ENCODE measurements around the gene ALDH1L2. TPM values are rescaled to one million over a fixed set of nuclear protein-coding genes. Genes with fewer than 3 reads are reported as not detected.

The ALDH1L2 gene
- total and polyA plus RNA-seq, 11 donors: 0.53 to 6.7 (median 2.0) TPM

DNA sequence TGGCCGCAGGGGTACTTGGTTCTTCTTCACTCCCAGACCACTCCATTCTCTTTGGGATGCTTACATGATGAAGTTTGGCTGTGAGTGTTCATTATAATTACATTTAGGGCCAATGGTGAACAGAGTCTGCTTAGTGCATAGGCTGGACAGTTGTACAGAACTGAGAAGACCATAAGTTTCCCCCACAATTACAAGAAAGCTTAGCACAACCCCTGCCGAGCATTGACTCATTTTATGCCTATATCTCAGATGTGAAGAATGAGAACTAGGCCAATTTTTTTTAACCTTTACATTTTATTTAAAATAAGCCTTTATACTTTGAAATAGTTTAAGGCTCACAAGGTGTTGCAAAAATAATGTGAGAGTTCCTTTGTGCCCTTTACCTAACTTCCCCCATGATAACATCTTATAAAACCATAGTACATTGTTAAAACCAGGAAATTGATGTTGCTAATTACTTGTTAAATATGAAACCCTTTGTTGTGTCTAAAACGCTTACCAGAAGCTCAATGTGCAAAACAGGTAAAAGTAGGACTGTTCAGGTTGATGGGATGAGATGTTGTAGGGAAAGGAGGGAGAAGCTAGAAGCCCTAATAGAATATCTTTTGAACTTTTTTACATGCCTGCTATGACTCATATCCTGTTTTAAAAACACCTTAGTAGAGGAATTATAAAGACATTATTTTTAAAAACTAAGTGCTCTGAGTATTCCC lies 47.2 kb downstream of the ALDH1L2 start:
- DNase-seq: no peak
- Histone ChIP-seq H3K36me3 (peaks cover 0 to 29% (median 0%) of the 10 kb centered on the region in 9 donors), H3K4me3 (no peak overlapping the region), H3K27ac (peak overlapping the region in 1 of 12 donors; percentile 46), H3K4me1 (peaks cover 0 to 8% (median 0%) of the 10 kb centered on the region in 12 donors), H3K9me3 (no peaks in the 10 kb centered on the region), H3K27me3 (no peaks in the 10 kb centered on the region)
- intact Hi-C loops (cut with DNase I): no loop called here
- ATAC-seq: no peak
- TF ChIP-seq, protein P1, sequence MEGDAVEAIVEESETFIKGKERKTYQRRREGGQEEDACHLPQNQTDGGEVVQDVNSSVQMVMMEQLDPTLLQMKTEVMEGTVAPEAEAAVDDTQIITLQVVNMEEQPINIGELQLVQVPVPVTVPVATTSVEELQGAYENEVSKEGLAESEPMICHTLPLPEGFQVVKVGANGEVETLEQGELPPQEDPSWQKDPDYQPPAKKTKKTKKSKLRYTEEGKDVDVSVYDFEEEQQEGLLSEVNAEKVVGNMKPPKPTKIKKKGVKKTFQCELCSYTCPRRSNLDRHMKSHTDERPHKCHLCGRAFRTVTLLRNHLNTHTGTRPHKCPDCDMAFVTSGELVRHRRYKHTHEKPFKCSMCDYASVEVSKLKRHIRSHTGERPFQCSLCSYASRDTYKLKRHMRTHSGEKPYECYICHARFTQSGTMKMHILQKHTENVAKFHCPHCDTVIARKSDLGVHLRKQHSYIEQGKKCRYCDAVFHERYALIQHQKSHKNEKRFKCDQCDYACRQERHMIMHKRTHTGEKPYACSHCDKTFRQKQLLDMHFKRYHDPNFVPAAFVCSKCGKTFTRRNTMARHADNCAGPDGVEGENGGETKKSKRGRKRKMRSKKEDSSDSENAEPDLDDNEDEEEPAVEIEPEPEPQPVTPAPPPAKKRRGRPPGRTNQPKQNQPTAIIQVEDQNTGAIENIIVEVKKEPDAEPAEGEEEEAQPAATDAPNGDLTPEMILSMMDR (IDR thresholded peaks at IDR 0.05): no peak
- TF ChIP-seq POLR2A (IDR thresholded peaks at IDR 0.05): no peak
- WGBS, 4 donors: 63 to 87% (median 74%) methylated on average over 3 of the region's 3 CpGs

DNA sequence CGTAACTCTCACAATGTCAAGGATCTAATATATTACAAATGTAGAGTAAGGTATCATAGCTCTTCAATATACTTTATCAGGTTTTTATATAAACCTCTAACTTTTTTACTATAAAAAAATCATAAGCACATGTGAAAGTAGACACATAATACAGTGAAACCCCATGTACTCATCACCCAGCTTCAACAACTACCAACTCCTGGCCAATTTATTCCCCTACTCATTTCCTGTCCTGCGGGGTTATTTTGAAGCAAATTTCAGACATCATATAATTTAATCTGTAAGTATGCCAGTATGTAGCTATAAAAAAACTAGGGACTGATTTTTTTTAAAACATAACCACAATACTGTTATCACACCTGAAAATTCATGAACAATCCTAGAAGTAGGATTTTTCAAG lies 50.4 kb downstream of the ALDH1L2 start:
- intact Hi-C loops (cut with DNase I): no loop called here
- 80 to 87% (median 81%) methylated on average over 2 of the region's 2 CpGs for WGBS, 4 donors
- no peak for TF ChIP-seq POLR2A (IDR thresholded peaks at IDR 0.05)
- TF ChIP-seq, protein P1 (IDR thresholded peaks at IDR 0.05): no peak
- H3K36me3 ChIP-seq: peaks cover 0 to 42% (median 0%) of the 10 kb centered on the region in 9 donors
- H3K27ac ChIP-seq: no peak overlapping the region
- no peak overlapping the region for H3K4me3 ChIP-seq
- H3K4me1 ChIP-seq: peaks cover 0 to 14% (median 0%) of the 10 kb centered on the region in 12 donors
- ATAC-seq (no peak), DNase-seq (no peak)
- H3K9me3 ChIP-seq: no peaks in the 10 kb centered on the region
- H3K27me3 ChIP-seq: no peaks in the 10 kb centered on the region

DNA sequence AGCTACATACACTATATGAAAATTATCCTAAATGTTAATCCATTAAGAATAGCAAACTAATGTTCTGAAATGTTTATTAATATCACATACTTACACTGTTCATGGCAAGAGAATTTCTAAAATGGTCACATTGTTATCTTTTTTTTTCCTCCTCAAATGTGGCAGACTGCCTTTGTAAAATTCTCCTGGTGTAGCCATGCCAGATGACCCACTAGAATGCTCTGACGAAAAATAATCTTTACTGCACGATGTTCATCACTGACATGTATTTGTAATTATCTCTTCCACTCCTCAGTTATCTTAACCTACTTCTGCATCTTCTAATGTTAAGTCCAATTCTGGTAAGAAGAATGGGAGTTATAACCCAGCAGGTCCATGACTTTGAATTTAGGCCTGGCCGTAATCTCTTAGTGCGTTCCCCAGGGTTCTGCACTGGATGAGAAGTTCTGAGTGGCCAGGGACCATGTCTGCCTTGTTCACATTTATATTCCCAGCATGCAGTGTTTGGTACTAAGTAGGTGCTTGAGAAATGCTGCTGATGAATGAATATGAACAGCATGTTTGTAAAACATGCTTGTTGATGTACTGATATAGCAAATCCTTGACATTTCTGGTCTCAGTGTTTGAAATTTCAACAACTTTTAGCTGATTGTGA lies 51.4 kb downstream of the ALDH1L2 start:
- H3K4me1 ChIP-seq: peaks cover 0 to 14% (median 0%) of the 10 kb centered on the region in 12 donors
- ATAC-seq (no peak), DNase-seq (no peak)
- H3K27ac ChIP-seq: peak overlapping the region in 1 of 12 donors; percentile 26
- intact Hi-C loops (cut with DNase I): no loop called here
- peaks cover 0 to 43% (median 0%) of the 10 kb centered on the region in 9 donors for H3K36me3 ChIP-seq
- no peak overlapping the region for H3K4me3 ChIP-seq
- H3K27me3 ChIP-seq: no peaks in the 10 kb centered on the region
- 38 to 86% (median 79%) methylated on average over 4 of the region's 4 CpGs for WGBS, 4 donors
- no peak for TF ChIP-seq POLR2A (IDR thresholded peaks at IDR 0.05)
- TF ChIP-seq, protein P1 (IDR thresholded peaks at IDR 0.05): no peak
- no peaks in the 10 kb centered on the region for H3K9me3 ChIP-seq
